Caco-2 (cell line): Measurements from ENCODE around the gene FBH1. TPM values are rescaled to one million over a fixed set of nuclear protein-coding genes. Genes with fewer than 3 reads are reported as not detected.

ENCODE experiments used
- BruUV-seq: library from RNA; stranded (reverse); fragments of 400-500 nt; replicated peaks from 2 replicates; lab custom pipeline; 2021; lab: Mats Ljungman, UMichigan
- CTCF ChIA-PET: fragments of 300-600 bp; sonication (Branson Sonifier 250); formaldehyde crosslinking; loops from one replicate; lab custom pipeline; 2022; ENCODE audit warnings: antibody characterized with exemption; lab: Charles Lee
- POLR2A ChIA-PET: fragments of 300-600 bp; sonication (Branson Sonifier 250); formaldehyde crosslinking; loops from one replicate; lab custom pipeline; 2022; ENCODE audit warnings: antibody characterized with exemption; lab: Charles Lee
- DNase-seq, 2 experiments: peaks; one replicate each; pipeline versions ENCODE4 v3.0.0 to v3.0.0-alpha.2; 2020 to 2022
- H3K27me3 ChIP-seq: replicated peaks from 2 replicates; pipeline ENCODE4 v1.6.0; 2011; ENCODE audit warnings: low read length; ENCODE audit not compliant: control insufficient read depth, insufficient read depth
- H3K36me3 ChIP-seq: 2 replicates; pipeline ENCODE4 v1.5.1; 2011; ENCODE audit warnings: low read length; ENCODE audit not compliant: control insufficient read depth, insufficient read depth
- H3K4me1 ChIP-seq: fragments of 250-450 bp; sonication (Bioruptor Pico); 2 replicates; pipeline ENCODE4 v1.5.1; 2020; ENCODE audit warnings: mild to moderate bottlenecking
- H3K4me3 ChIP-seq: 2 replicates; pipeline ENCODE4 v1.5.1; 2011; ENCODE audit warnings: low read depth, mild to moderate bottlenecking, control low read depth, low read length
- H3K9me3 ChIP-seq: fragments of 250-450 bp; sonication (Bioruptor Pico); 2 replicates; pipeline ENCODE4 v1.5.1; 2020; ENCODE audit warnings: mild to moderate bottlenecking, moderate library complexity
- H3K27ac Mint-ChIP-seq: one replicate; pipeline ENCODE4 v1.8.0; 2022; ENCODE audit warnings: mixed read lengths; ENCODE audit not compliant: unreplicated experiment
- H3K27me3 Mint-ChIP-seq: one replicate; pipeline ENCODE4 v1.8.0; 2022; ENCODE audit warnings: mixed read lengths; ENCODE audit not compliant: insufficient read depth, unreplicated experiment
- H3K36me3 Mint-ChIP-seq: one replicate; pipeline ENCODE4 v1.8.0; 2022; ENCODE audit warnings: mild to moderate bottlenecking, mixed read lengths; ENCODE audit not compliant: insufficient read depth, unreplicated experiment
- H3K4me1 Mint-ChIP-seq: one replicate; pipeline ENCODE4 v1.8.0; 2022; ENCODE audit warnings: low read depth, mixed read lengths; ENCODE audit not compliant: unreplicated experiment
- H3K4me3 Mint-ChIP-seq: one replicate; pipeline ENCODE4 v1.8.0; 2022; ENCODE audit warnings: mild to moderate bottlenecking, moderate library complexity, mixed read lengths; ENCODE audit not compliant: unreplicated experiment
- H3K9me3 Mint-ChIP-seq: one replicate; pipeline ENCODE4 v1.8.0; 2022; ENCODE audit warnings: mixed read lengths; ENCODE audit not compliant: unreplicated experiment
- CTCF ChIP-seq, 2 experiments: fragments of 200-600 bp in 1 of 2; IDR thresholded peaks; 1 replicate in 1 of 2; 2 replicates in 1 of 2; pipeline versions ENCODE4 v1.5.1 to v1.8.0; 2011 to 2022; ENCODE audit warnings: antibody characterized with exemption in 1 of 2, control low read depth in 1 of 2, inconsistent platforms in 1 of 2, low read depth in 1 of 2, low read length in 1 of 2, mild to moderate bottlenecking in 1 of 2, moderate library complexity in 1 of 2; ENCODE audit not compliant: insufficient read depth in 1 of 2, severe bottlenecking in 1 of 2, unreplicated experiment in 1 of 2
- intact Hi-C: fragments of 100-400 bp; cut with micrococcal nuclease; formaldehyde crosslinking; loops from one replicate; pipeline ENCODE4 v1.10.0; 2022; ENCODE audit not compliant: unreplicated experiment
- total RNA-seq: library from RNA; stranded (reverse); gene quantifications from 2 replicates; pipeline ENCODE4 v1.2.3, GENCODE V29; 2022

Gene FBH1
- total RNA-seq, 1 experiment from 2014 or later: 83.3 TPM

- no peaks in the 10 kb centered on the region for H3K36me3 ChIP-seq
- BruUV-seq: no TSS peak
Observed at GRCh38 chr10:5981529-5981928, 91.5 kb downstream of the FBH1 start.

GRCh38 chr10:5983774-5984173 lies 93.7 kb downstream of the FBH1 start:
- H3K27me3 ChIP-seq: no peaks in the 10 kb centered on the region
- no peaks in the 10 kb centered on the region for H3K36me3 ChIP-seq
- H3K9me3 Mint-ChIP-seq: no peaks in the 10 kb centered on the region
- H3K4me3 Mint-ChIP-seq: no peak overlapping the region
- peaks cover 30% of the 10 kb centered on the region for H3K27me3 Mint-ChIP-seq
- BruUV-seq: no TSS peak
- no peak overlapping the region for H3K27ac Mint-ChIP-seq
- no peaks in the 10 kb centered on the region for H3K4me1 Mint-ChIP-seq
- DNase-seq: no peak
- intact Hi-C loops: no loop called here
- no peaks in the 10 kb centered on the region for H3K36me3 Mint-ChIP-seq
- POLR2A ChIA-PET: no interaction called here
- CTCF ChIA-PET: no interaction called here
- no peaks in the 10 kb centered on the region for H3K4me1 ChIP-seq
- TF ChIP-seq CTCF (IDR thresholded peaks at IDR 0.05; ENCODE audit: insufficient read depth in 1 of 2, low read depth in 1 of 2, low read length in 1 of 2, severe bottlenecking in 1 of 2, unreplicated experiment in 1 of 2): no peak
- no peaks in the 10 kb centered on the region for H3K9me3 ChIP-seq
- no peak overlapping the region for H3K4me3 ChIP-seq

More at GRCh38 chr10:5981529-5981928, 91.5 kb downstream of the FBH1 start:
- Mint-ChIP-seq H3K9me3 (no peaks in the 10 kb centered on the region), H3K4me1 (no peaks in the 10 kb centered on the region), H3K4me3 (no peak overlapping the region), H3K27me3 (peaks cover 24% of the 10 kb centered on the region), H3K36me3 (peaks cover 5% of the 10 kb centered on the region), H3K27ac (no peak overlapping the region)
- Histone ChIP-seq H3K9me3 (no peaks in the 10 kb centered on the region), H3K4me3 (no peak overlapping the region), H3K27me3 (peaks cover 3% of the 10 kb centered on the region), H3K4me1 (peaks cover 5% of the 10 kb centered on the region; the same call in 1 of the 2 replicates)
- TF ChIP-seq CTCF (IDR thresholded peaks at IDR 0.05; ENCODE audit: insufficient read depth in 1 of 2, low read depth in 1 of 2, low read length in 1 of 2, severe bottlenecking in 1 of 2, unreplicated experiment in 1 of 2): no peak
- POLR2A ChIA-PET: interaction anchor here (0.6 kb wide), 2 partner anchors 196 to 280 kb away, joined by 5 read pairs; no protein-coding TSS in a partner anchor
- DNase-seq: no peak
- intact Hi-C loops: no loop called here
- CTCF ChIA-PET: no interaction called here

- no peak overlapping the region for H3K27ac Mint-ChIP-seq
- no peak for TF ChIP-seq CTCF (IDR thresholded peaks at IDR 0.05; ENCODE audit: insufficient read depth in 1 of 2, low read depth in 1 of 2, low read length in 1 of 2, severe bottlenecking in 1 of 2, unreplicated experiment in 1 of 2)
- no peaks in the 10 kb centered on the region for H3K4me1 ChIP-seq
Observed at GRCh38 chr10:5985029-5985428, 95.0 kb downstream of the FBH1 start.

More at GRCh38 chr10:5985029-5985428, 95.0 kb downstream of the FBH1 start:
- Histone ChIP-seq H3K9me3 (no peaks in the 10 kb centered on the region), H3K36me3 (no peaks in the 10 kb centered on the region), H3K4me3 (no peak overlapping the region), H3K27me3 (no peaks in the 10 kb centered on the region)
- intact Hi-C loops: no loop called here
- BruUV-seq: no TSS peak
- no peaks in the 10 kb centered on the region for H3K9me3 Mint-ChIP-seq
- no peak for DNase-seq
- ChIA-PET CTCF (no interaction called here), POLR2A (no interaction called here)
- no peaks in the 10 kb centered on the region for H3K36me3 Mint-ChIP-seq
- no peak overlapping the region for H3K4me3 Mint-ChIP-seq
- no peaks in the 10 kb centered on the region for H3K4me1 Mint-ChIP-seq
- peaks cover 28% of the 10 kb centered on the region for H3K27me3 Mint-ChIP-seq

Other genes starting within 250 kb of the FBH1 start
- gene ASB13, start 223.6 kb upstream of the FBH1 start, total RNA-seq: 37.0 and 44.8 TPM in 2 replicates
- 102 and 108 TPM in 2 replicates for gene TASOR2, start 205.4 kb upstream of the FBH1 start, total RNA-seq
- gene GDI2, start 76.8 kb upstream of the FBH1 start, total RNA-seq: 436 and 446 TPM in 2 replicates
- gene ANKRD16, start 350 bp upstream of the FBH1 start, total RNA-seq: 17.4 and 20.2 TPM in 2 replicates
- gene IL15RA, start 87.3 kb downstream of the FBH1 start, total RNA-seq: 0.46 and 0.66 TPM in 2 replicates
- not detected in 2 replicates for gene IL2RA, start 172.1 kb downstream of the FBH1 start, total RNA-seq
- gene RBM17, start 198.8 kb downstream of the FBH1 start, total RNA-seq: 286 and 290 TPM in 2 replicates